Jurkat, Clone E6-1 (cell line): ENCODE measurements around the gene SLC43A3.
"Not testable (repeated sequence)": the region's sequence is repeated elsewhere in the genome, so short reads cannot be mapped to it uniquely, and the experiment has no call there.

Source experiments
- DNase-seq: peaks from one replicate; pipeline ENCODE4 v3.0.0-alpha.2; 2011; ENCODE audit warnings: low read depth, low spot score
- H3K4me3 ChIP-seq: 2 replicates; pipeline ENCODE4 v1.5.1; 2011; ENCODE audit warnings: mild to moderate bottlenecking, low read length, control low read depth, moderate library complexity

SLC43A3 gene

DNA sequence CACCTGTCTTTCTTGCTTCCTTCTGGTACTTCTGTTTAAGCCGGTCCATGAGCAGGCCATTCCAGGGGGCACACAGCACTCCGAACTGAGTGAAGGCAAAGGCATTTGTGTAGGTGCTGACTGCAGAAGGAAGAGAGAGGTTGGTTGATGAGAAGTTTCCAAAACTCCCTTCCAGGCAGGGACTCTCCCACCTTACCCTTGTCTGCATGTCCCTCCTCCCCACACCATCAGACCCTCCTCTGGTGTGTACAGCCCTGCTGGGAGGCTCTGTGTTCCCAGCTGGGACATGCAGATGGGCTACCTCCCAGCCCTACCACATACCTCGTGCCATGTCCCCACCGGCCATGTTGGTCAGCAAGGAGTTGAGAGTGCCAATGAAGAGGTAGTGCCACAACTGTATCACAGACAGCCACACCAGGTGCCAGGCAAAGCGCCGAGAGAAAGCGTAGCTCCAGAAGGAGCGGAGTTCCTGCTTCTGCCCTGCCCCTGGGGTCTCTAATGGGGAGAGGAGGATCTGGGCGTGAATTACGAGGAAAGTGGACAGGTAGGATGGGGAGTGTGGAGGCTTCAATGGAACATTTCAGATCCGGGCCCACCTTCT lies 12.2 kb downstream of the SLC43A3 start:
- H3K4me3 ChIP-seq = no peak overlapping the region
- no peak for DNase-seq

DNA sequence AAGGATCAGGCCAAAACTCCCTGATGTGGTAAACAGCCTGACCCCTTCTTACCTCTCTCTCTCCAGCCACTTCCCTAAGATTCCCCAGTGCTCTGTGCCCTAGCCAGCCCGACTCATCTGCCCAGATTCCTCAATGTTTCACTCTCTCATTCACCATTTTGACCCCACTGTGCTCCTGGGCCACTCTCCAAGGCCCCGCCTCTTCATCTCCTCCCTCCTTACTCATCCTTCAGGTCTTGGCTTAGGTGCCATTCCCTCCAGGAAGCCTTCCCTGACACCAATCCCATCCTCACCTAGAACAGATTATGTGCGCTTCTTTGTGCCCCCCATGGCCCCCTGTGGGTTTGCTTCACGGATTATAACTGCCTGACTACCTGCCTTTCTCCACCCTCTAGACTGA lies 13.2 kb downstream of the SLC43A3 start:
- DNase-seq = no peak
- no peak overlapping the region for H3K4me3 ChIP-seq

GRCh38 chr11:57410287-57410686 lies 16.6 kb downstream of the SLC43A3 start:
- H3K4me3 ChIP-seq = no peak overlapping the region
- no peak for DNase-seq

- H3K4me3 ChIP-seq = no peak overlapping the region
- no peak for DNase-seq
These were observed 17.4 kb downstream of the SLC43A3 start for GRCh38 chr11:57409321-57410100.

DNA sequence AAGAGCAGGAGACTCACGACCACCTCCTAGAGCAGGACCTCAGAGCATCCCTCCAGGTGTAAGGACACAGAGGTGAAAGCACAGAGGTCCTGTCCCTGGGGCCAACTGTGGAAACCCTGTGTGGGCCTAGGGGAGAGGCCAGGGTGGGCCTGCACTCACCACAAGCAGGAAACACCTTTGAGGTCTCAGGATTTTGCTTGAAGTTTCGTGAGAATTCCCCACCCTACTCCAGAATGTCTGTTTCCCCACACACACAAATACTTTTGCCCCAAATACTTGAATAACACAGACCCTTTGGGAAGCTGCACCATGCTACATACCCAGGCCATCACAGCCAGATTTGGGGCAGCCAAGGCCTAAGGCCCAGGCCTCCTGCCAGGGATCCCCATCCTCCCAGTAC lies 18.1 kb downstream of the SLC43A3 start:
- DNase-seq = no peak
- no peak overlapping the region for H3K4me3 ChIP-seq

DNA sequence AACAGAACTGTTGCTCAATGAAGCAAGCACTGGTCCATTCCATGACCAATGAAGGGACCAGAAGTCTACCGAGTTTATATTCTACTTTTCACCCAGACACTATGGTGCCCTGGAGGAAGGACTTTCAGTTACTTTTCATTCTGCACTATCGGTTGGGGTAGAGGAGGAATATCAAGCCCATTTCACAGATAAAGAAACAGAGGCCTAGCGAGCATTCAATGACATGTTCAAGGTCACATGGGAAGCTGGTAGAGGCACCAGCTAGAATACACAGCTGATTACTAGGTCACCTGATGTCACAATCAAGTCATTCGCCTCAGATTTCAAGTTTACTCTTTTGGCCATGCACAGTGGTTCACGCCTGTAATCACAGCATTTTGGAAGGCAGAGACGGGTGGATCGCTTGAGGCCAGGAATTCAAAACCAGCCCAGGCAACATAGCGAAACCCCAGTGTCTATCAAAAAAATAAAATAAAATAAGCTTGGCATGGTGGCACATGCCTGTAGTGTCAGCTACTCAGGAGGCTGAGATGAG lies 18.9 kb downstream of the SLC43A3 start:
- no peak for DNase-seq

GRCh38 chr11:57407010-57407920 lies 19.7 kb downstream of the SLC43A3 start:
- DNase-seq = no peak
- no peak overlapping the region for H3K4me3 ChIP-seq

More for the DNA sequence above, 18.9 kb downstream of the SLC43A3 start:
- H3K4me3 ChIP-seq = no peak overlapping the region

GRCh38 chr11:57406337-57406904 lies 20.5 kb downstream of the SLC43A3 start:
- no peak for DNase-seq
- H3K4me3 ChIP-seq = no peak overlapping the region

GRCh38 chr11:57405271-57405860 lies 21.6 kb downstream of the SLC43A3 start:
- no peak overlapping the region for H3K4me3 ChIP-seq
- DNase-seq = no peak

DNA sequence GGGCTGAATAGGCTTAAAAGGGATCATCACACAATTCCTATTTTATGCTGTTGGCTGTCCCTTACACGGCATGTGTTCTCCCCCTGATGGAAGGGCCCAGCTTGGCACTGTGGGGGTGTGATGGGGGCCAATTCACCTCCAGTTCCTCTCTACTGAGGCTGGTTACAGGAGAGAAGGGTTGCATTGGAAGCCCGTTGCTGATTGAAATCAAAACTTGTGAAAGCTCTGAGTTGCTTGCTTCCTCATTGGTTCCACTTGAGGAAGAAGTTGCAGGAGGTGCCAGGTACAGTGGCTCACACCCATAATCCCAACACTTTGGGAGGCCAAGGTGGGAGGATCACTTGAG lies 23.1 kb downstream of the SLC43A3 start:
- no peak overlapping the region for H3K4me3 ChIP-seq
- no peak for DNase-seq

DNA sequence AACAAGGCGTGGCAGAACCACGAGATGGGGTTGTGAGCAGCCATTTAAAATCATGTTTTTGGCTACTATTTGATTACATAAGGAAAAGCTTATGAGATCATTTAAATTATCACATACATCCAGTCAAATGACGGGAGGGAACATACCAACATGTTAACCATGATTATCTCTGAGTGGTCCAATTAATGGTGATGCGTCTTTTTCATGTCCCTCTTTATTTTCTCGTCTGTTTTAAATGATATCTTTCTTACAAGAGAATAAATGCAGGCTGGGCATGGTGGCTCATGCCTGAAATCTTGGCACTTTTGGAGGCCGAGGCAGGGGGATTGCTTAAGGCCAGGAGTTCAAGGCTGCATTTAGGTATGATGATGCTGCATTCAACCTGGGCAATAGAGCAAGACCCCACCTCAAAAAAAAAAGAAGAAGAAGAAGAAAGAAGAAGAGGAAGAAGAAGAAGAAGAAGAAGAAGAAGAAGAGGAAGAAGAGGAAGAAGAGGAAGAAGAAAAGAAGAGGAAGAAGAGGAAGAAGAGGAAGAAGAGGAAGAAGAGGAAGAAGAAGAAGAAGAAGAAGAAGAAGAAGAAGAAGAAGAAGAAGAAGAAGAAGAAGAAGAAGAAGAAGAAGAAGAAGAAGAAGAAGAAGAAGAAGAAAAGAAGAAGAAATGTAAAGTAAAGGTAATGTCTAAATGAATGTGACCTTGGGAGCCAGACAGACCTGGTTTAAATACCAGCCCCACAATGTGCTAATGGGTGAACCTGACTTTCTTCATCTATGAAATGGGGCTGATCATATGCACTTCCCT lies 23.7 kb downstream of the SLC43A3 start:
- not testable (repeated sequence) for H3K4me3 ChIP-seq, DNase-seq

DNA sequence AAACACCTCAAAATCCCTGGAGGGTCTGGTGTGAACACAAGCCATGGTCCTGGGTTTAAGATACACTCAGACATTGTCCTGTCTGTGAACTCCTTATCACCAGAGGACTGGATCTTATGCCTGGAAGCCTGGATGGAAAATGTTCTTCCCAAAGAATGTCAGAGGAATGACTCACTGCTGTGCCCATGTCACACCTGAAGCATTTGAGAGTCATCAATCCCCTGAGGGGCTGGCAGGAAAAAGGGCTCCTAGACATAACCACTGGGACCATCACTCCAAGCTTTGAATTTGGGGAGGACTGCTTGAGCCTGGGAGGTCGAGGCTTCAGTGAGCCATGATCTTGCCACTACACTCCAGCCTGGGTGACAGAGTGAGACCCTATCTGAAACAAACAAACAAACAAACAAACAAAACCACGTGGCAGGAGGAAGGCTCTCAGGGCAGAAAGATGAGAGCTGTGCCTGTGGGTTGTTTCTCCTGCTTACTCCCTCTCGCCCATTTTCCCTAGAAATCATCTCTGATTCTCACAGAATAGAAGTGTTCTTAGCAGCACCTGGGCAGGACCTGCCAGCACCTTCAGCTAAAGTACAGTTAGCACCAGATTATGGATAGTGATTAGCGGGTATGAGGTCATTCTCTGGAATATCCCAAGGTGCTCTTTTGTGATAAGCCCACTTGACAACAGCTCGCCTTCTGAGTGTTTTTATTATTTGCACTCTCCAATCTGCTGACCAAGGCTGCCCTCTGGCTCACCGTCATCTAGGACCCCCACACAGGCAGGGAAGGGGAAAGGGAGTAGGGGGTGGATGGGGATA lies 24.5 kb downstream of the SLC43A3 start:
- no peak overlapping the region for H3K4me3 ChIP-seq
- DNase-seq = no peak

GRCh38 chr11:57399972-57400578 lies 26.8 kb downstream of the SLC43A3 start:
- DNase-seq = no peak
- H3K4me3 ChIP-seq = no peak overlapping the region

DNA sequence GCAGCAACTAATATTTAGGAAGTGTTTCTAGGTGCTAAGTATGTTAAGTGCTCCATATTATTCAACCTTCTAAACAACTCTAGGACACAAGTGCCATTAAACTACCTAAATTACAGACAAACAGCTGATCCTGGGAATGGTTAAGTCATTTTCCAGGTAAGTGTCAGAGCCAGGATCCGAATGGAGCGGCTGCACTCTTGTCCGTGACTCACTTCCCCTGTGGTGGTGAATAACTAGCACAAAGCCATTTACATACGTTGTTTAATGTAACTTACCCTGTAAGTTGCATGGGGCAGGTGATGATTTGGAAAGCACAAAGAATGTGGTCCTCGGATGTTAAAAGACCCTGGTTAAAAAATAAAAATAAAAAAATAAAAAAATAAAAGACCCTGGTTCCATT lies 27.7 kb downstream of the SLC43A3 start:
- no peak overlapping the region for H3K4me3 ChIP-seq
- DNase-seq = no peak

GRCh38 chr11:57397394-57397990 lies 29.4 kb downstream of the SLC43A3 start:
- no peak overlapping the region for H3K4me3 ChIP-seq
- DNase-seq = no peak

GRCh38 chr11:57396744-57397143 lies 30.2 kb downstream of the SLC43A3 start:
- H3K4me3 ChIP-seq = no peak overlapping the region
- DNase-seq = no peak
